Measurements from ENCODE around the gene PTGES. TPM values are rescaled to one million over a fixed set of nuclear protein-coding genes. Genes with fewer than 3 reads are reported as not detected.

PTGES gene
- polyA plus RNA-seq, 5 donors, result 4.4 to 6.8 (median 6.6) TPM

DNA sequence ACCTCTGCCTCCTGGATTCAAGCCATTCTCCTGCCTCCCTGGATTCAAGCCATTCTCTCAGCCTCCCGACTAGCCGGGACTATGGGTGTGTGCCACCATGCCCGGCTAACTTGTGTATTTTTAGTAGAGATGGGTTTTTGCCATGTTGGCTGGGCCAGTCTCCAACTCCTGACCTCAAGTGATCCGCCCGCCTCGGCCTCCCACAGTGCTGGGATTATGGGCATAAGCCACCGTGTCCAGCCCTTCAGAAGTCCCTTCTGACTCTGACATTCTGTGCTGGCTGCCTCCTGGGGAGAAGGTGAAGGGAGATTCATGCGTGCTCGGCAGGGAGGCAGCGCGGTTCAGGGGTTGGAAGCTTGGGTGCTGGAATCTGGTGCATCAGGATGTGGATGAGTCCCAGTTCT is 58.6 kb downstream of the PTGES start:
- no peak for DNase-seq

- DNase-seq, result no peak
Measured at GRCh38 chr9:129693741-129694140, 59.1 kb downstream of the PTGES start.

DNA sequence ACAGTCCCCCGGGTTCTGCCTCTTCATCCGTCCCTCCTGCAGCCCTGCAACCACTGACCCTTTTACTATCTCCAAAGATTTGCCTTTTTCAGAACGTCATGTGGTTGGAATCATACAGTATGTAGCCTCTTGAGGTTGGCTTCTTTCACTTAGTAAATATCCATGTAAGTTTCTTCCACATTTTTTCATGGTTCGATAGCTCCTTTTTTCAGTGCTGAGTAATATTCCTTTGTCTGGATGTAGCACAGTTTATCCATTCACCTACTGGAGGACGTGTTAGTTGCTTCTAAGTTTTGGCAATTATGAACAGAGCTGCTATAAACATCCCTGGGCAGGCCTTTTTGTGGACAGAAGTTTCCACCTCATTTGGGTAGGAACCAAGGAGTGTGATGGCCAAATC is 60.3 kb downstream of the PTGES start:
- DNase-seq, result no peak

Other genes starting within 250 kb of the PTGES start
- gene C9orf50, start 131.9 kb downstream of the PTGES start, polyA plus RNA-seq (ENCODE audit: insufficient read depth in 1 of 5, insufficient read length in 5 of 5, low replicate concordance in 1 of 5), result under 1 TPM; 0.34 to 0.71 (median 0.53) TPM
- gene NTMT1, start 126.9 kb downstream of the PTGES start, polyA plus RNA-seq (ENCODE audit: insufficient read depth in 1 of 5, insufficient read length in 5 of 5, low replicate concordance in 1 of 5), result 10 to 100 TPM; 20.9 to 30.1 (median 23.2) TPM
- gene ASB6, start 110.9 kb downstream of the PTGES start, polyA plus RNA-seq (ENCODE audit: insufficient read depth in 1 of 5, insufficient read length in 5 of 5, low replicate concordance in 1 of 5), result 10 to 100 TPM; 11.9 to 17.3 (median 15.1) TPM
- 1 to 10 TPM in 3 of 5 donors, under 1 TPM in 2; 0.63 to 1.4 (median 1.2) TPM for gene PRRX2, start 87.4 kb downstream of the PTGES start, polyA plus RNA-seq (ENCODE audit: insufficient read depth in 1 of 5, insufficient read length in 5 of 5, low replicate concordance in 1 of 5)
- gene TOR1B, start 50.1 kb upstream of the PTGES start, polyA plus RNA-seq (ENCODE audit: insufficient read depth in 1 of 5, insufficient read length in 5 of 5, low replicate concordance in 1 of 5), result 10 to 100 TPM; 19.2 to 22.8 (median 20.5) TPM
- 10 to 100 TPM; 38.1 to 44.4 (median 38.9) TPM for gene TOR1A, start 71.1 kb upstream of the PTGES start, polyA plus RNA-seq (ENCODE audit: insufficient read depth in 1 of 5, insufficient read length in 5 of 5, low replicate concordance in 1 of 5)
- 10 to 100 TPM; 61.3 to 86.0 (median 70.0) TPM for gene C9orf78, start 82.2 kb upstream of the PTGES start, polyA plus RNA-seq (ENCODE audit: insufficient read depth in 1 of 5, insufficient read length in 5 of 5, low replicate concordance in 1 of 5)
- gene USP20, start 82.4 kb upstream of the PTGES start, polyA plus RNA-seq (ENCODE audit: insufficient read depth in 1 of 5, insufficient read length in 5 of 5, low replicate concordance in 1 of 5), result 10 to 100 TPM; 17.3 to 24.3 (median 21.0) TPM

All from right lung (tissue), 5 donors.